ENCODE data around the gene ZNF467.

ZNF467 gene

GRCh38 chr7:149806726-149807125 lies 33.3 kb upstream of the ZNF467 start:
- DNase-seq (ENCODE audit: low spot score): no peak

- DNase-seq (ENCODE audit: low spot score): no peak
Measured at GRCh38 chr7:149804106-149804505, 30.7 kb upstream of the ZNF467 start.

- no peak for DNase-seq (ENCODE audit: low spot score)
Measured at GRCh38 chr7:149803551-149804074, 30.2 kb upstream of the ZNF467 start.

GRCh38 chr7:149802966-149803365 lies 29.6 kb upstream of the ZNF467 start:
- DNase-seq (ENCODE audit: low spot score): no peak

- no peak for DNase-seq (ENCODE audit: low spot score)
Measured at GRCh38 chr7:149801816-149802215, 28.4 kb upstream of the ZNF467 start.

GRCh38 chr7:149801002-149801566 lies 27.7 kb upstream of the ZNF467 start:
- no peak for DNase-seq (ENCODE audit: low spot score)

- no peak for DNase-seq (ENCODE audit: low spot score)
Measured at GRCh38 chr7:149800169-149800555, 26.8 kb upstream of the ZNF467 start.

GRCh38 chr7:149799397-149800168 lies 26.2 kb upstream of the ZNF467 start:
- no peak for DNase-seq (ENCODE audit: low spot score)

- DNase-seq (ENCODE audit: low spot score): no peak
Measured at GRCh38 chr7:149797771-149798170, 24.4 kb upstream of the ZNF467 start.

GRCh38 chr7:149796287-149796860 lies 23.0 kb upstream of the ZNF467 start:
- no peak for DNase-seq (ENCODE audit: low spot score)

- DNase-seq (ENCODE audit: low spot score): no peak
Measured at GRCh38 chr7:149795126-149795525, 21.7 kb upstream of the ZNF467 start.

- DNase-seq (ENCODE audit: low spot score): no peak
Measured at GRCh38 chr7:149794661-149795060, 21.3 kb upstream of the ZNF467 start.

GRCh38 chr7:149793261-149793660 lies 19.9 kb upstream of the ZNF467 start:
- DNase-seq (ENCODE audit: low spot score): no peak

- DNase-seq (ENCODE audit: low spot score): no peak
Measured at GRCh38 chr7:149792220-149792595, 18.8 kb upstream of the ZNF467 start.

- no peak for DNase-seq (ENCODE audit: low spot score)
Measured at GRCh38 chr7:149791411-149792219, 18.2 kb upstream of the ZNF467 start.

GRCh38 chr7:149790754-149791360 lies 17.5 kb upstream of the ZNF467 start:
- no peak for DNase-seq (ENCODE audit: low spot score)

GRCh38 chr7:149790146-149790548 lies 16.8 kb upstream of the ZNF467 start:
- DNase-seq (ENCODE audit: low spot score): no peak

GRCh38 chr7:149789101-149789500 lies 15.7 kb upstream of the ZNF467 start:
- DNase-seq (ENCODE audit: low spot score): no peak

- no peak for DNase-seq (ENCODE audit: low spot score)
Measured at GRCh38 chr7:149788300-149788851, 15.0 kb upstream of the ZNF467 start.

- no peak for DNase-seq (ENCODE audit: low spot score)
Measured at GRCh38 chr7:149787428-149788299, 14.3 kb upstream of the ZNF467 start.

- DNase-seq (ENCODE audit: low spot score): no peak
Measured at GRCh38 chr7:149785983-149786382, 12.6 kb upstream of the ZNF467 start.

Data from left forelimb (tissue), 1 donor.